Adrenal gland (tissue), 12 donors: ENCODE measurements around the gene NR3C1. TPM values are rescaled to one million over a fixed set of nuclear protein-coding genes. Genes with fewer than 3 reads are reported as not detected.

Experiments used
- DNase-seq, 7 donors: peaks; one replicate each; pipeline ENCODE4 v3.0.0-alpha.2; 2019 to 2020
- H3K27ac ChIP-seq, 5 donors: fragments of 200-600 bp; sonication (generic) in 4 of 5; 1 replicate in 3 of 5; 2 replicates in 2 of 5; pipeline versions ENCODE4 v1.5.1 to v1.8.0; 2016 to 2020; ENCODE audit warnings: mild to moderate bottlenecking in 1 of 5
- H3K27me3 ChIP-seq: fragments of 200-600 bp; 2 replicates; pipeline ENCODE4 v1.8.0; 2021
- H3K36me3 ChIP-seq, 2 donors: fragments of 200-600 bp; replicated peaks in 1 of 2; 1 replicate in 1 of 2; 2 replicates in 1 of 2; pipeline versions ENCODE4 v1.5.1 to v1.8.0; 2018 to 2022
- H3K4me1 ChIP-seq, 2 donors: fragments of 200-600 bp; replicated peaks in 1 of 2; 1 replicate in 1 of 2; 2 replicates in 1 of 2; pipeline versions ENCODE4 v1.5.1 to v1.8.0; 2018 to 2021
- H3K4me3 ChIP-seq, 4 donors: fragments of 200-600 bp; sonication (generic) in 3 of 4; one replicate each; pipeline ENCODE4 v1.5.1; 2016 to 2018
- H3K9me3 ChIP-seq, 3 donors: fragments of 200-600 bp; sonication (generic) in 1 of 3; replicated peaks in 1 of 3; 1 replicate in 2 of 3; 2 replicates in 1 of 3; pipeline versions ENCODE4 v1.5.1 to v1.8.0; 2016 to 2021
- CTCF ChIP-seq, 6 experiments: fragments of 450-650 bp in 4 of 6; fragments of 200-600 bp in 2 of 6; sonication (generic) in 1 of 6; IDR thresholded peaks; 1 replicate in 5 of 6; 2 replicates in 1 of 6; pipeline versions ENCODE4 v1.5.1 to v1.8.0; 2016 to 2021; ENCODE audit warnings: antibody characterized with exemption in 6 of 6, mild to moderate bottlenecking in 2 of 6, moderate library complexity in 1 of 6
- POLR2A ChIP-seq, 2 donors: fragments of 450-650 bp; IDR thresholded peaks; one replicate each; pipeline ENCODE4 v1.6.1; 2017; ENCODE audit warnings: antibody characterized with exemption in 2 of 2, mild to moderate bottlenecking in 2 of 2, moderate library complexity in 1 of 2
- WGBS, 4 donors: extraction: QIAGEN DNeasy Blood & Tissue Kit in 2 of 4; methylation state at CpG; one replicate each; pipeline versions ENCODE4 v1.1.5 to v1.1.7; 2013 to 2017; 5-methylcytosine and 5-hydroxymethylcytosine counted together
- intact Hi-C, 2 donors: fragments of 100-400 bp; cut with DNase I; formaldehyde crosslinking; loops; one replicate each; pipeline versions ENCODE4 v1.14.1 to v1.15.0; 2022 to 2023
- polyA plus RNA-seq, 3 donors: library from polyadenylated mRNA; stranded (reverse); fragments of 200-250 nt in 2 of 3; fragments of 350-450 nt in 1 of 3; fragmentation: Illumina TruSeq in 1 of 3; extraction: RNeasy Lipid Tissue Mini Kit (QIAGEN cat#74804) in 1 of 3; gene quantifications; one replicate each; pipeline ENCODE4 v1.2.3, GENCODE V29; 2013 to 2014
- total RNA-seq, 9 donors: library from RNA; depleted of rRNA in 4 of 9; stranded (reverse); fragments of >200 nt in 4 of 9; fragments of 120-200 nt in 1 of 9; fragmentation: NEBNext Ultra II Directional in 1 of 9; extraction: Animal tissue kit (Norgen Biotek cat#: 25700) in 1 of 9; gene quantifications; one replicate each; pipeline versions ENCODE4 v1.1.0 to v1.2.4, GENCODE V29; 2013 to 2023
- donor health status: healthy with polysubstance abuse.
- donor health status: Bipolar disorder and iron deficiency.
- donor health status: DM: yes; HTN: yes; CAD: no.
- donor health status: DM: no; HTN: no; CAD: no.
- donor health status: DM: no; HTN: no; CAD: no.
- donor health status: DM: yes; HTN: yes; CAD: no.

Gene NR3C1
- total and polyA plus RNA-seq, 12 donors: 7.5 to 35.5 (median 24.5) TPM

GRCh38 chr5:143311955-143312354 lies 91.5 kb downstream of the NR3C1 start:
- Histone ChIP-seq H3K27ac (no peak overlapping the region), H3K4me1 (peaks cover 5 to 28% of the 10 kb centered on the region in 2 donors), H3K27me3 (no peaks in the 10 kb centered on the region), H3K36me3 (no peaks in the 10 kb centered on the region), H3K9me3 (no peaks in the 10 kb centered on the region), H3K4me3 (no peak overlapping the region)
- intact Hi-C loops: no loop called here
- TF ChIP-seq CTCF (IDR thresholded peaks at IDR 0.05) (no peak), POLR2A (IDR thresholded peaks at IDR 0.05) (no peak)
- DNase-seq: no peak
- 98 to 100% (median 100%) methylated on average over 1 of the region's 1 CpG for WGBS, 4 donors

- Histone ChIP-seq H3K4me1 (peaks cover 5 to 23% of the 10 kb centered on the region in 2 donors), H3K4me3 (no peak overlapping the region), H3K27me3 (no peaks in the 10 kb centered on the region), H3K36me3 (no peaks in the 10 kb centered on the region), H3K9me3 (no peaks in the 10 kb centered on the region), H3K27ac (no peak overlapping the region)
- intact Hi-C loops: no loop called here
- DNase-seq: no peak
- no peak for TF ChIP-seq POLR2A (IDR thresholded peaks at IDR 0.05)
- no peak for TF ChIP-seq CTCF (IDR thresholded peaks at IDR 0.05)
- WGBS, 4 donors: 84 to 93% (median 87%) methylated on average over 5 of the region's 5 CpGs
These were observed 92.1 kb downstream of the NR3C1 start for GRCh38 chr5:143311428-143311827.

- Histone ChIP-seq H3K27me3 (no peaks in the 10 kb centered on the region), H3K9me3 (no peaks in the 10 kb centered on the region), H3K4me3 (no peak overlapping the region), H3K27ac (no peak overlapping the region), H3K4me1 (peaks cover 5 to 19% of the 10 kb centered on the region in 2 donors), H3K36me3 (no peaks in the 10 kb centered on the region)
- TF ChIP-seq CTCF (IDR thresholded peaks at IDR 0.05) (no peak), POLR2A (IDR thresholded peaks at IDR 0.05) (no peak)
- intact Hi-C loops: no loop called here
- WGBS, 4 donors: 94 to 95% (median 95%) methylated on average over 7 of the region's 7 CpGs
- DNase-seq: no peak
These were observed 93.6 kb downstream of the NR3C1 start for GRCh38 chr5:143309661-143310431.

GRCh38 chr5:143308731-143309130 lies 94.8 kb downstream of the NR3C1 start:
- no peaks in the 10 kb centered on the region for H3K36me3 ChIP-seq

More at GRCh38 chr5:143308731-143309130, 94.8 kb downstream of the NR3C1 start:
- Histone ChIP-seq H3K9me3 (no peaks in the 10 kb centered on the region), H3K4me3 (no peak overlapping the region), H3K27ac (no peak overlapping the region), H3K4me1 (peaks cover 0 to 9% of the 10 kb centered on the region in 2 donors), H3K27me3 (no peaks in the 10 kb centered on the region)
- 88 to 94% (median 89%) methylated on average over 2 of the region's 2 CpGs for WGBS, 4 donors
- no peak for DNase-seq
- intact Hi-C loops: no loop called here
- TF ChIP-seq CTCF (IDR thresholded peaks at IDR 0.05) (no peak), POLR2A (IDR thresholded peaks at IDR 0.05) (no peak)
